GM18870 (cell line): Measurements from ENCODE around the gene GLS.
A peak's percentile ranks its signal among the peaks of the same experiment; 100 is the strongest.
"Not testable (repeated sequence)": the region's sequence is repeated elsewhere in the genome, so short reads cannot be mapped to it uniquely, and the experiment has no call there.

ENCODE experiments used
- ATAC-seq: cut with Tn5 transposase; IDR thresholded peaks from one replicate; pipeline ENCODE4 v1.9.1; 2021; ENCODE audit warnings: moderate library complexity; ENCODE audit not compliant: unreplicated experiment

Gene GLS

DNA sequence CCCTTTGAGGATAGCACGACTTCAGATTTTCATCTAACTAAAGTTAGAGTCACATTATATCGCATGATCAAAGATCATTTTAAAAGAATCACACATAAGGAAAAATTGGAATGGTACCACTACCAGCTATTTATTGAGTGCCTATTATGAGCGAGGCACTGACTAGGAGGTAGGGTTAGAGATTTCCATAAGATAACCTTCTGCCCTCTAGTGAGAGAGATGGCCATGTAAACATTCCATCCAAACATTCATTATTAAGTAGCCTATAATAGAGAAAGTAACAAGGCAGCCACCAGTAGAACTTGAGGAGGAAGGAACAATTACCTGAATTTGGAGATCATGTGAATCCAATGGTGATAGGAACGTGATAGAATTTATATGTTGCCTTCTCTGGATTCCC lies 25.4 kb upstream of the GLS start:
- no peak for ATAC-seq

DNA sequence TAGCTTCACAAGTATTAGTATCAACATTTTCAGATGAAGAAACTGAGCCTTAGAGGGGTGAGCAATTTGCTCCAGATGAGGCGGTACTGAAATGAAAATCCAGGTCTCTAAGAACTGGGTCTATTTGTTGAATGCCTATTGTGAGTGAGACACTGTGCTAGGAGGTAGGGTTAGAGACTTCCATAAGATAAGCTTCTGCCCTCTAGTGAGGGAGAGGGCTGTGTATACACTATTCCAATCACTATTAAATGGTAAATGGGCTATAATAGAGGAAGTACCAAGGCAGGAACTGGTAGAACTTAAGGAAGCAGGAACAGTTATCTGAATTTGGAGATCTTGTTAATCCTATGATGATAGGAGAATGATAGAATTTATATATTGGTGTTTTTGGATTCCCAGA lies 23.6 kb upstream of the GLS start:
- ATAC-seq, result no peak

DNA sequence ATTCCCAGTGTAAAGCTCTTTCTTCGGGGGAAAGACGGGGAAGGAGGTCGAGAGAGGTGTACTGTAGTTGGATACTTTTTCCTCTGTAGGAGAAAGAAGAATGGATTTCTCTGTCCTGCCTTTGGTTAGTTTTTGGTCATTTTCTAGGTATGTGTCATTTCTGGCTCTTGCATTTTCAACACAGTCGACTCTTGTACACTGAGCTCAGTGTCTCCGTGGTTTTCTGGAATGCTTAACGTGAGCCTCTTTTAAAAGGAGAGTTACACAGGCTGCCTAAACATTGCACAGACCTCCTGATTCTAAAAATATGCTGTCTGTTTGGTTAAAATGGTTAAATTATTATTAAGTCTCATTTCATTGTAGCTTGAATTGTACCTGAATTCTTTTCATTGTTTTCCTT lies 21.8 kb upstream of the GLS start:
- ATAC-seq, result no peak

DNA sequence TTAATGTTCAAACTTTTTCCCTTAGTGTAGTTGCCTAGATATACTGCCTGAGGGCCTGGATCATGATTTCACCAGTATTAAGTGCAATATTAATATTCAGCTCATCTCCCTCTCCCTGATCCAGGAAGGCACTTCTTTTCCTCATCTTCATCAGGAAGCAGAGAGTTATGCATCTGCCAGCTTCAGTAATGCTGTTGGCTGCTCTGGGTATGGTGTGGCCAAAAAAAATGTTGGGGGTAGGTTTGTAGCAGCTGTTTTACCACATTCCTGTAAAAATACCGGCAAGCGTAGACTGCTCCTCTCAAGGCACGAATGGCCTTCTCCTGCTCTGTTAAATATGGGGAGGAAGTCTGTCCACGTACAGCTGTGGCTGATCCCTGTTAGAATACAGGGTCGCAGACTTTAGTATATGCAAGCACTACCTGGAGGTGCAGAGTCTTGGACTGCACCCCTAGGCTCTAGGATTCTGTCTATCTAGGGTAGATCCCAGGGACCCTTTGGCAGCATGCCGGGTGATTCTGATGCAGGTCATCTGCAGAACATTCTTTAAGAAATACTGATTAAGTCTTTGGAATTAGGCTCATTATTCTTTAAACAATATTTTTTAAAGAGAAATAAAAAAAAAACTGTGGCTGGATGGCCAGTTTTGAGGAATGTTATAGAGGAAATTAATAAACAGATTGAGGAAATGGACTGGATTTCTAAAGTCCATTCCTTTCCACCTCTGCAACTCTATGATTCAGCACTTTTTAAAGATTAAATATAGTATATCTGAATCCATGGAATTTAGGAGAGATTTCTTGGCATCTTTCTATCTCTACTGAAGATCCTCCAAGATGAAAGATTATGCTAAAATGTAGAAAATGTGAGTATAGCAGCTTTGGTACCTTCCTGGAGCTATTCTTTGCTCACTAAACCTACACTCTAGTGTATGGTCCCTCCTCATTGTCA lies 21.0 kb upstream of the GLS start:
- ATAC-seq, result no peak

DNA sequence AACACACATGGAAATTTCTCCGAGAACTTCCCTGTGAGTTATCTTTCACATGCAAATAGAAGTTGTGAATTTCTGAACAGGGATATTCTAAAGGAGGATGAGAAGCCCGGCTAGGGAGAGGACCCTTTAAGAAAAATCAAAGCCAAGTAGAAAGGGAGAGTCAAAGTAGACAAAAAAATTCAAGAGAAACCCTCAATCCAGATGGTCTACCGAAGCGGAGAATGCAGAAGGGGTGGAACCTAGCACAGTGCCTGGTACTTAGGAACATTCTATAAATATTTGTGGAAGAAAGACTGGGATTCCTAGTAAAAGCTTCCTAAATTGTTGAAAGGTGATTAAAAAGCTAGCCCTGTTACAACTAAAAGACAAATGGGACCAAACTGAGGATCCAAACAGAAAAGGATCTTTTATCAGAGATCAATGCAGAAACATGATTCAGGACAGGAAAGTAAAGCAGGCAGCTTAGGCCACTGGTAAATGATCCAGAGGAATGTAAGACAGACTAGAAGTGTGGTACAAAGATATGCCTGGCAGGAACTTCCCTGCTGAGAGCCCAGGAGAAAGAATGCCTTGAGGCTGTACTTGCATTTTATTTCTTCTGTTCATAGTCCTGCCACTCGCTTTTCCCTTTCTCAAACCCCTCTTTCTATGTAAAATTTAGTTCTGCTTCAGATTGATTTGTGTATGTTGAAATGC lies 19.5 kb upstream of the GLS start:
- ATAC-seq, result no peak

DNA sequence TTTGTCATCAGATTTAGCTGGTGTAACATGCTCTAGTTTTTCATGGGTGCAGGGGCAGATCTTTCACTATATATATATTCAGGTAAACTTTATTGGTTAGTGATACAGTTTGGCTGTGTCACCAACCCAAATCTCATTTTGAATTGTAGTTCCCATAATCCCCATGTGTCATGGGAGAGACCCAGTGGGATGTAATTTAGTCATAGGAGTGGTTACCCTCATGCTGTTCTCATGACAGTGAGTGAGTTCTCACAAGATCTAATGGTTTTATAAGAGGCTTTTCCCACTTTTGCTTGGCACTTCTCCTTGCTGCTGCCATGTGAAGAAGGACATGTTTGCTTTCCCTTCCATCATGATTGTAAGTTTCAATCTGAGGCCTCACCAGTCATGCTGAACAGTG lies 18.5 kb upstream of the GLS start:
- ATAC-seq, result not testable (repeated sequence)

DNA sequence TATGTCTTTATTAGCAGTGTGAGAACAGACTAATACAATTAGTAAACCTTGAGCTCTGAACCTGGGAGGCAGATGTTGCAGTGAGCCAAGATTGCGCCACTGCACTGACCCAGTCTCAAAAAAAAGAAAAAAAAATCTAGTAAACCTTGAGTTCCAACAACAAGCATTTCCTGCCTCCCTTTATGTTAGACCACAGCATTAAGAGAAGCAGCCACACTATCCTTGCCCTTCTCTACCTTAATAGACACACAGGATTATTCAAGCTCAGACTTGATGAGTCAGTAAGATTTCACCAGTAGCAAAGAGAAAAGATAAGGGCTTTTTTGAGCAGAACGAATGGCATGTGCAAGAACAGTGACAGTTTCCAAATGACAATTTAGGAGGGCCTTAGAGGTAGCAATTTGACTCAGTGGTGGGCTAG lies 18.0 kb upstream of the GLS start:
- no peak for ATAC-seq

DNA sequence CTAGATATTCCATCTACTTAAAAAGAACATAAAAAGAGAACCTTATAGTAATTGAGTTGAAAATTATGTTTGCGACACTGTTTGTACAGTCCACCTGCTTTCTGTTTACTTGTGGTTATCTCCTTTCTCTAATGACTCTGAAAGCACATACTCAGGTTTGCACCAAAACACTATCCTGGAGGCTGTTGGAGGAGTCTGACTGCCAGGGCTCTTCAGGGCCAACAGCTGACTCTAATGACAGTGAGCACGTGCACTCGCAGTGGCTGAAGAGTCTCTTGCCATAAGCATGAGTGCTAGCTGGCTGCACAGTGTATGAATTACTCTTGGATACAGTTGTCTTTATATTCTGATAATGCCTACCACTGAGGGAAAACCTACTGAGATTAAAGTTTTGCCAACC lies 16.7 kb upstream of the GLS start:
- no peak for ATAC-seq

DNA sequence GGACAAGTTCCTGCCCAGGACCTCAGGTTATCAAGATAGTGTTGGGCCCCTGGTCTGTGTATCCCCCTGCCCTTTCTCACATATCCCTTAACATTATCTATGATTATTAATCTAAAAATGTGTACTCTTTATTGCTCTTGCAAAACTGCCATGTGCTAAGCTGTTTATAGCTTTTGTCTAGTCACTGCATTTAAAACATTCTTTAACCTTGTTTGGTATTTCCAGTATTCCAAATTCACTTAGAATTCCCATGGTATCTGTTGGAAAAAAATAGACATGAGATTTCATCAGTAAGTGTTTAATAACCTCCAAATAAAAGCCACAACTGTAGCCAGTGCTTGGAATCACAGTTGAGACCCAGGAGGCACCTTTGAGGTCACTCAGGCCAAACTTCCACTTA lies 16.2 kb upstream of the GLS start:
- no peak for ATAC-seq

DNA sequence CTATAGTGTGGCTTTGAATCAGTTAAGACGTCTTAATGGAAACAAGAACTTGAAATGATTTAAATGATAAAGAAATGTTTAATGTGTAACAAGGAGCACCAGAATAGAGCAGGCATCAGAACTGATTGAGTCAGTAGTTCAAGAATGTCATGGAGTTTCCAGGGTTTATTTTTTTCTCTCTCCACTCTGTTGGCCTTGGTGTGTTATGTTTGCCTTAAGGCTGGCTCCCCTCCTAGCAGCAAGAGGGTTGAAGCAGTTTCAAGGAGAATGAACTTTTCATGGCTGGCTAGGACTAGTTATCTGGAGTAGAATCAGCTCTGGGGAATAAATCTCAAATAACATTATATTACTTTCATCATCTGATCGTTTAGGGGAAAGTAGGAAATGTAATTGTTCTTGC lies 13.4 kb upstream of the GLS start:
- no peak for ATAC-seq

DNA sequence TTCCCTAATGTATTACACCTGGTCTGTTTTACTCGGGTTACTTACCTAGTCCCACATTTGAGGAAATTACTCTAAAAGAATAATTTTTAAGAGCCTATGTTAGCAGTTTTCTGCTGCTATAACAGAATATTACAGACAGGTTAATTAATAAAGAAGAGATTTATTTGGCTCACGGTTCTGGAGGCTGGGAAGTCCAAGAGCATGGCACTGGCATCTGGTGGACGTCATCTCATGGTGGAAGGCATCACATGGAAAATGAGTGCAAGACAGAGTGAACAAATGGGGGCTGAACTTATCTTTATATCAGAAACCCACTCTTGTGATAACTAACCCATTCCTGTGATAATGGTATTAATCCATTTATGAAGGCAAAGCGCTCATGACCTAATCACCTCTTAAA lies 12.8 kb upstream of the GLS start:
- ATAC-seq, result no peak

DNA sequence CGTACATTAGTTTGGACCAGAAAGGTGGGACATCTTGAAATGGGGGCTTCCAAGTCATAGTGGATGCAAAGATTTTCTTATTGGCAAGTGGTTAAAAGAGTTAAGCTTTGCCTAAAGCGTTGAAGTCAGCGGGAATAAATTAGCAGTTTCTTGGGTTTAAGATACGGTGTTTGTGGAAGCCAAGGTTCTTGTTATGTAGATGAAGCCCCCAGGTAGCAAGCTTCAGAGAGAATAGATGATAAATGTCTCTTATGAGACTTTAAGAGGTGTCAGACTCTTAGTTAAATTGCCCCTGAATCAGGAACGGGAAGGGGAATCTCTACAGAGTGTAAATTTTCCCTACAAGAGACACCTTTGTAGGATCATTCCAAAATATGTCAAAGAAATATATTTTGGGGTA lies 10.9 kb upstream of the GLS start:
- ATAC-seq, result no peak

DNA sequence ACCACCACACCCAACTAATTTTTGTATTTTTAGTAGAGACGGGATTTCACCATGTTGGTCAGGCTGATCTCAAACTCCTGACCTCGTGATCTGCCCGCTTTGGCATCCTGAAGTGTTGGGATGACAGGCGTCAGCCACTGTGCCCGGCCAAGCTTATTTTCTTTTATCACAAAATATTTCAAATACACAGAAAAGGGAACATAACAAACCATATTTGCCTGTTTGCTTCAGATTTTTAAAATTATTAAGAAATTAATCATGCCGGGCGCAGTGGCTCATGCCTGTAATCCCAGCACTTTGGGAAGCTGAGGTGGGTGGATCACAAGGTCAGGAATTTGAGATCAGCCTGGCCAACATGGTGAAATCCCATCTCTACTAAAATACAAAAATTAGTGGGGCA lies 7.2 kb upstream of the GLS start:
- not testable (repeated sequence) for ATAC-seq

DNA sequence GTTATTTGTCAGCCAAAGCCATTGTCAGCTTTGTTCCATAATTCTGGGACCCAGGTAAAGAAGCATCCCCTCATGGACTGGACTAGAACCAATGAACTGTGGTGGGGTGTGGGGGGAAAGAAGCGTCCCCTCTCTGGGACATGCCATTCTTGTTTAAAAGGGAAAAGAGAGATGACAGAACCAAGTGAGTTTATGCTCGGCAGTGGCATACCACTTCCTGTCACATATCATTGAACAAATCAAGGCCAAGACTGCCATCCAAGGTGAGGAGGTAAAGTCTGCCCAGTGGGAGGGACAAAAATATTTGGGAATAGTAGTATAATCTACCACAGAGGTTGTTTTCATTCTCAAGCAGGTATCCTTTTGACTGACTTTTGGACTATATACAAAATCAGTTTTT lies 4.7 kb upstream of the GLS start:
- ATAC-seq, result no peak

DNA sequence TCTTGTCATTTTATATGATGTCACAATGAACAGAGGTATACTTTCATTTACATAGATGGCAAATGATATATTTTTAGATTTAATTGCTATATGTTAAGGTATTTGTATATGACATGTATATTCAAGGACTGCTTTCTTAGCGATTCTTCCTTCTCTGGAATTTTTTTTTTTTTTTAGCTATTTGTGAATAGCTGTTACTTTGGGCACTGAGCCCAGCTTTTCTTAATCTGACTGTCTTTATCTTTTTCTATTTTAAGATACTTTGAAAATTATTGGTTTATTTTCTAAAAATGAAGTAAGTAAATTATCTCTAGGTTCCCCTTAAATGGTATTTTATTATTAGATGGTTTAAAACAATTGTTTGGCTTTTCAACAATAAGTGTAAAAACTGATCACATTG lies 4.0 kb upstream of the GLS start:
- no peak for ATAC-seq

DNA sequence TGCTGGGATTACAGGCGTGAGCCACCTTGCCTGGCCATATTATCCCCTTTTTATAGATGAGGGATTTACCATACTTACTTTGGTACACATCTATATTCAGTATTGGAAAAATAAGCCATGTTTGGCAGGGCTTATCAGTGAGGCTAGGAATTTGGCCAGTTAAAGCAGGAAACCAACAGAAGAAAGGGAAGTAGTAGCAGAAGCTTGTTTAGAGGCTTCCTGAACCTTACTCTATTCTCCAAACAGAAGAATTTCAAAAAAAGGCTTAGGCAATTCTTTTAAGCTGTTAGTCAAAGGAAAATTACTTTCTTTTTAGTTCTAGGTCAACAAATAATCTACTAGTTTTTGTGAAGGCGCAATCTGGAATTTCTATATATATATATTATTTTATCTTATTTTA lies 3.2 kb upstream of the GLS start:
- ATAC-seq, result no peak

DNA sequence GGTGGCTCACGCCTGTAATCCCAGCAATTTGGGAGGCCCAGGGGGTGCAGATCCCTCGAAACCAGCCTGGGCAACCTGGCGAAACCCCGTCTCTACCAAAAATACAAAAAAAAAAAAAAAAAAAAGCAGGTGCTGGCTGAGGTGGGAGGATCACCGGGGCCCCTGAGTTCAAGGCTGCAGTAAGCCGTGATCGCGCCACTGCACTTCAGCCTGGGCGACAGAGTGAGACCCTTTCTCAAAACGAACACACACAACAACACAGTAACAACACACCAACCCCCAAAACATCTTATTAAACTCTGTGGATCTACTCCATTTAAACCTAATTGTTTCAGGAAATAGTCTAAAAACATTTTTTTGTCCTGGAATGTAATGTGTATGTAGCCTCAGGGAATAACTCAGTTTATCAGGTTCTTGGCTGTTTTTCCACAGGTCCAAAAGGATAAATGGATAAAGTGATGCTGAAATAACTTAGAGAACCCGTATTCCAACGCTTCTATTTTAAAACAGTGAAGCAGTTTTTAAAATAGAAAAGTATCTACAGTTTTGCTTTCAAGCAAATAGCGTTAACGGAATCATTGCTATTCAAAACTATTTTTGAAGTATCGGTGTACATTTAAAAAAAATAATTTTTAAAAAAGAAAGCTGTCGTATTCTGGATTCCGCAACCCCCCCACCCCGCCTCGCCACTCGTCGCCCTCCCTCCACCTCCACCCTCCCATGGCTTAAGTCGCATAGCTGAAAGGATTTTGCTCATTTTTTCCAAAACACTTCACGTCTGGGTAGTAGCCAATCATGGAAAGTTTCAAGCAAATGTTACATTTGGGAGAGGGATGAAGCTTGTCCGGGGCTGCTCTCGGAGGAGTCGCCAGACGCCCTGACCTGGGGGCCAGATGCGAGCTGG lies 895 bp upstream of the GLS start:
- no peak for ATAC-seq

DNA sequence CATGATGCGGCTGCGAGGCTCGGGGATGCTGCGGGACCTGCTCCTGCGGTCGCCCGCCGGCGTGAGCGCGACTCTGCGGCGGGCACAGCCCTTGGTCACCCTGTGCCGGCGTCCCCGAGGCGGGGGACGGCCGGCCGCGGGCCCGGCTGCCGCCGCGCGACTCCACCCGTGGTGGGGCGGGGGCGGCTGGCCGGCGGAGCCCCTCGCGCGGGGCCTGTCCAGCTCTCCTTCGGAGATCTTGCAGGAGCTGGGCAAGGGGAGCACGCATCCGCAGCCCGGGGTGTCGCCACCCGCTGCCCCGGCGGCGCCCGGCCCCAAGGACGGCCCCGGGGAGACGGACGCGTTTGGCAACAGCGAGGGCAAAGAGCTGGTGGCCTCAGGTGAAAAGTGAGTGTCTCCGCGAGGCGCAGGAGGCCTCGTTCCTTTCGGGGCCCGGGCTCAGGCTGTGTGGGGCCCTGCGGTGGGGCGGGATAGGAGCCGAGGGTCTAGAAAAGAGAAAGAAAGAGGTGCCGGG lies 520 bp downstream of the GLS start:
- ATAC-seq, result no peak

DNA sequence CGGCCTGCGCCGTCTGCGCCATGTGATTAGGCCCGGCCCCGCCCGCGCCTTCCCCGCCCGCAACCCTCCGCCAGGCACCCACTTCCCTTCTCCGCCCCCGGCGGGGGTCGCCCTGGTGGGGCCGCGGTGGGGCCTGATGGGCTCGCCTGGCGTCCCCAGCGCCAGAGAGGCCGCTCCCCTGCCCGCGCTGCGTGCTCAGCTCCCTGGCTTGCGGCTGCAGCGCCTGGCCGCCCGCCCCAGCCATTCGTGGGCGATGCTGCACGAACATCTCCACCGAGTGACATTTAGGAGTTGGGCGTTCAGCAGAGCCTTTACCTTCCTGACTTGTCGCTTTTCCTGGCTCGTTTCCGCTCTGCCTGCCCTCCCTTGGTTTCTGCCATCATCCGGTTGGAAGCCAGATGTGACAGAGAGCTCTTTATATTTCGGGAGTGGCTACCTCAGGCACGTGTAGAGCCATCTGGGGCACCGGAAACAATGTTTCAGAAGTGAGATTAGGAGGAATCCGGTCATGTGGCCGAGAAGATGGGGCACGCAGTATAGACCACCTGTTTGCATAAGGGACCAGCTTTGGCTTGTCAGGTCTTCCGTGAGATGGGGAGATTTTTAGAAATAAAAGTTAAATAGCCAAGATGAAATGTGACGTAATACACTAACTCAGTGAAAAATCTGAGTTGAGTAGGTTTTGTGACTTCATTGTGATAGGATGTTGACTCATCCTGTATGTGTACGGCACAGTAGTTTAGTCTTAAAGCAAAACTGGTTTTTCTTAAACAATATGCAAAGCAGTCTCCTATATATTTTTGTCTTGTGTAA lies 1.2 kb downstream of the GLS start:
- ATAC-seq, result peak; percentile 66

DNA sequence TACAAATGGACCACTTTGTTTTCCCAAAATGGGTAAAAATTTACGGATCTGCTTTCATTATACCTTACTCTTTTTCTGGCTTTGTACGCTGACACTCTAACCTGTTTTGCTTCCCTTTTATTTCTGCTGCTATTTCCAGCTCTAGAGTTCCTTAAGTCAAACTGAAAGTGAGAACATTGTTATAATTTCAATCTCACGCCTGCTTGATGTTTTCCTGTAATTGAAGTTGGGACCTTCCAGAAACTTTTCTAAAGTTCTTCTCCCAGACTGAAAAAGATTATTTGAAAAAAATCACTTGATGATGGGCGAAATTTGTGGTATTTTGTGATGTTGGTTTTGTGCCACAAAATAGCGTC lies 1.8 kb downstream of the GLS start:
- ATAC-seq, result peak; percentile 13
